CD14-positive monocyte (primary cell): ENCODE measurements around the gene CELF2. TPM values are rescaled to one million over a fixed set of nuclear protein-coding genes. Genes with fewer than 3 reads are reported as not detected.

Experiments
- DNase-seq, 3 donors: peaks; one replicate each; pipeline ENCODE4 v3.0.0-alpha.2; 2011 to 2022
- H2AFZ ChIP-seq: 2 replicates; pipeline ENCODE4 v1.6.0; 2012; ENCODE audit warnings: mild to moderate bottlenecking, low read depth, low read length, inconsistent platforms; ENCODE audit not compliant: insufficient read depth, poor library complexity, severe bottlenecking
- H3K27ac ChIP-seq, 2 donors: 1 replicate in 1 of 2; 2 replicates in 1 of 2; pipeline ENCODE4 v1.5.1; 2012 to 2013; ENCODE audit warnings: low read length in 2 of 2, control low read depth in 1 of 2, inconsistent platforms in 1 of 2, low read depth in 1 of 2, mild to moderate bottlenecking in 1 of 2
- H3K27me3 ChIP-seq, 2 donors: one replicate each; pipeline versions ENCODE4 v1.6.0 to v1.6.1; 2011 to 2013; ENCODE audit warnings: low read length in 2 of 2; ENCODE audit not compliant: control insufficient read depth in 2 of 2, insufficient read depth in 2 of 2
- H3K36me3 ChIP-seq, 2 donors: replicated peaks in 1 of 2; 1 replicate in 1 of 2; 2 replicates in 1 of 2; pipeline versions ENCODE4 v1.5.1 to v1.6.1; 2012 to 2013; ENCODE audit warnings: low read length in 2 of 2, control low read depth in 1 of 2, inconsistent platforms in 1 of 2, mild to moderate bottlenecking in 1 of 2; ENCODE audit not compliant: insufficient read depth in 2 of 2, control insufficient read depth in 1 of 2
- H3K4me1 ChIP-seq, 2 donors: 1 replicate in 1 of 2; 2 replicates in 1 of 2; pipeline versions ENCODE4 v1.5.1 to v1.6.1; 2012 to 2013; ENCODE audit warnings: low read length in 2 of 2, control low read depth in 1 of 2, inconsistent platforms in 1 of 2, mild to moderate bottlenecking in 1 of 2, moderate library complexity in 1 of 2; ENCODE audit not compliant: insufficient read depth in 2 of 2, control insufficient read depth in 1 of 2
- H3K4me2 ChIP-seq: replicated peaks from 2 replicates; pipeline ENCODE3; 2012; ENCODE audit warnings: low read length, moderate library complexity, mild to moderate bottlenecking; ENCODE audit not compliant: poor library complexity, severe bottlenecking; ENCODE audit errors: extremely low read depth
- H3K4me3 ChIP-seq, 3 experiments: fragments of 200-600 bp in 1 of 3; sonication (generic) in 1 of 3; replicated peaks in 1 of 3; 1 replicate in 2 of 3; 2 replicates in 1 of 3; pipeline ENCODE4 v1.5.1; 2011 to 2013; ENCODE audit warnings: low read length in 3 of 3, mild to moderate bottlenecking in 3 of 3, control low read depth in 2 of 3, low read depth in 2 of 3, inconsistent platforms in 1 of 3, moderate library complexity in 1 of 3
- H3K79me2 ChIP-seq: 2 replicates; pipeline ENCODE4 v1.6.0; 2012; ENCODE audit warnings: mild to moderate bottlenecking, control low read depth, inconsistent platforms, low read length, moderate library complexity; ENCODE audit not compliant: insufficient read depth
- H3K9ac ChIP-seq: 2 replicates; pipeline ENCODE4 v1.6.0; 2017; ENCODE audit warnings: low read length, mild to moderate bottlenecking; ENCODE audit not compliant: insufficient read depth, poor library complexity, severe bottlenecking
- H3K9me3 ChIP-seq, 2 donors: replicated peaks in 1 of 2; 1 replicate in 1 of 2; 2 replicates in 1 of 2; pipeline versions ENCODE4 v1.5.1 to v1.6.1; 2012 to 2013; ENCODE audit warnings: low read length in 2 of 2, control low read depth in 1 of 2; ENCODE audit not compliant: control insufficient read depth in 1 of 2, insufficient read depth in 1 of 2
- H4K20me1 ChIP-seq: 2 replicates; pipeline ENCODE4 v1.6.0; 2012; ENCODE audit warnings: mild to moderate bottlenecking, low read length, control low read depth, moderate library complexity; ENCODE audit not compliant: insufficient read depth
- H3K27ac Mint-ChIP-seq, 7 donors: one replicate each; pipeline ENCODE4 v1.8.0; 2020; ENCODE audit warnings: mild to moderate bottlenecking in 7 of 7, mixed read lengths in 7 of 7, moderate library complexity in 6 of 7, inconsistent platforms in 2 of 7
- H3K27me3 Mint-ChIP-seq, 3 donors: one replicate each; pipeline ENCODE4 v1.8.0; 2021 to 2022; ENCODE audit warnings: low read depth in 3 of 3, mild to moderate bottlenecking in 3 of 3, mixed read lengths in 3 of 3, moderate library complexity in 3 of 3, inconsistent platforms in 1 of 3
- H3K36me3 Mint-ChIP-seq, 2 donors: one replicate each; pipeline ENCODE4 v1.8.0; 2020; ENCODE audit warnings: mixed read lengths in 2 of 2, inconsistent platforms in 1 of 2, mild to moderate bottlenecking in 1 of 2
- H3K4me1 Mint-ChIP-seq: one replicate; pipeline ENCODE4 v1.8.0; 2020; ENCODE audit warnings: mild to moderate bottlenecking, mixed read lengths
- H3K4me3 Mint-ChIP-seq, 2 donors: one replicate each; pipeline ENCODE4 v1.8.0; 2020; ENCODE audit warnings: mild to moderate bottlenecking in 2 of 2, mixed read lengths in 2 of 2, moderate library complexity in 1 of 2
- H3K9me3 Mint-ChIP-seq, 7 donors: one replicate each; pipeline ENCODE4 v1.8.0; 2020 to 2022; ENCODE audit warnings: mixed read lengths in 7 of 7, mild to moderate bottlenecking in 6 of 7, moderate library complexity in 6 of 7, inconsistent platforms in 2 of 7
- WGBS: methylation state at CpG from one replicate; pipeline ENCODE4 v1.1.5; 2013; ENCODE audit warnings: missing lambda C conversion rate; ENCODE audit not compliant: insufficient coverage; 5-methylcytosine and 5-hydroxymethylcytosine counted together
- intact Hi-C, 2 donors: fragments of 100-400 bp; cut with micrococcal nuclease; formaldehyde crosslinking; loops; one replicate each; pipeline versions ENCODE4 v1.15.0 to v1.15.1; 2023
- polyA plus RNA-seq, 3 donors: library from polyadenylated mRNA; depleted of rRNA in 1 of 3; unstranded in 2 of 3; stranded (reverse) in 1 of 3; fragments of 300-500 nt in 2 of 3; fragments of >200 nt in 1 of 3; fragmentation: Illumina TruSeq in 2 of 3; gene quantifications; 1 replicate in 2 of 3; 2 replicates in 1 of 3; pipeline ENCODE4 v1.2.3, GENCODE V29; 2012 to 2021
- TF ChIP-seq, protein P1 (sequence below): fragments of 200-600 bp; IDR thresholded peaks from one replicate; pipeline ENCODE4 v1.8.0; 2022; ENCODE audit warnings: antibody characterized with exemption, mild to moderate bottlenecking

CELF2 gene
- polyA plus RNA-seq, 3 donors = 53.5 to 93.3 (median 80.5) TPM

DNA sequence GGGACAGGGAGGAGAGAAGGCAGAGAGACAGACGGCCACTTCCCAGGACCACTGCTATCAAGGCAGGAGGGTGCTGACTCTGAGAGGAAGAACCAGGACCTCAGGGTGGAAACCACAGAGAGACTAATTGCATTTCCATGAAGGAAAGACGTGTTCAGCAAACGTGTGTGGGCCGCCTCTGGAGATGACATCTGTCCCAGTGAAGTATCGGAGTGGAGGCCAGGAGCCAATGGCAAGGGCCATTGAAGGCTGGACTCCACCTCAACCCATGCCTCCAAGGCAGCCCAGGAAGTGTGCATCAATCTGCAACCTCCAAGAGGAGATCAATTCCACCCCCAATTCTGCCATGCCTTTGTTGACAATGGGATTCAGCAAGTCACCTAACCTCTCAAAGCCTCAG, 363.8 kb downstream of the CELF2 start:
- 39% methylated on average over 3 of the region's 5 CpGs for WGBS
- H3K79me2 ChIP-seq = no peaks in the 10 kb centered on the region
- Mint-ChIP-seq H3K36me3 (no peaks in the 10 kb centered on the region), H3K27me3 (peaks cover 2 to 6% (median 6%) of the 10 kb centered on the region in 3 donors), H3K4me3 (no peak overlapping the region), H3K27ac (no peak overlapping the region), H3K4me1 (peaks cover 3% of the 10 kb centered on the region), H3K9me3 (peaks cover 0 to 9% (median 2%) of the 10 kb centered on the region in 7 donors)
- no peaks in the 10 kb centered on the region for H3K9me3 ChIP-seq
- no peaks in the 10 kb centered on the region for H3K27me3 ChIP-seq
- H2AFZ ChIP-seq = no peak overlapping the region
- no peaks in the 10 kb centered on the region for H4K20me1 ChIP-seq
- no peaks in the 10 kb centered on the region for H3K4me1 ChIP-seq
- no peak for DNase-seq
- H3K36me3 ChIP-seq = no peaks in the 10 kb centered on the region
- H3K4me2 ChIP-seq = no peak overlapping the region
- H3K4me3 ChIP-seq = no peak overlapping the region
- H3K9ac ChIP-seq = no peak overlapping the region
- intact Hi-C loops = no loop called here
- H3K27ac ChIP-seq = no peak overlapping the region
- TF ChIP-seq, protein P1, sequence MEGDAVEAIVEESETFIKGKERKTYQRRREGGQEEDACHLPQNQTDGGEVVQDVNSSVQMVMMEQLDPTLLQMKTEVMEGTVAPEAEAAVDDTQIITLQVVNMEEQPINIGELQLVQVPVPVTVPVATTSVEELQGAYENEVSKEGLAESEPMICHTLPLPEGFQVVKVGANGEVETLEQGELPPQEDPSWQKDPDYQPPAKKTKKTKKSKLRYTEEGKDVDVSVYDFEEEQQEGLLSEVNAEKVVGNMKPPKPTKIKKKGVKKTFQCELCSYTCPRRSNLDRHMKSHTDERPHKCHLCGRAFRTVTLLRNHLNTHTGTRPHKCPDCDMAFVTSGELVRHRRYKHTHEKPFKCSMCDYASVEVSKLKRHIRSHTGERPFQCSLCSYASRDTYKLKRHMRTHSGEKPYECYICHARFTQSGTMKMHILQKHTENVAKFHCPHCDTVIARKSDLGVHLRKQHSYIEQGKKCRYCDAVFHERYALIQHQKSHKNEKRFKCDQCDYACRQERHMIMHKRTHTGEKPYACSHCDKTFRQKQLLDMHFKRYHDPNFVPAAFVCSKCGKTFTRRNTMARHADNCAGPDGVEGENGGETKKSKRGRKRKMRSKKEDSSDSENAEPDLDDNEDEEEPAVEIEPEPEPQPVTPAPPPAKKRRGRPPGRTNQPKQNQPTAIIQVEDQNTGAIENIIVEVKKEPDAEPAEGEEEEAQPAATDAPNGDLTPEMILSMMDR = no peak

- H3K9me3 Mint-ChIP-seq = peaks cover 0 to 9% (median 2%) of the 10 kb centered on the region in 7 donors
- H3K27ac Mint-ChIP-seq = no peak overlapping the region
Measured at GRCh38 chr10:11382187-11382586, 364.5 kb downstream of the CELF2 start.

More at GRCh38 chr10:11382187-11382586, 364.5 kb downstream of the CELF2 start:
- intact Hi-C loops = no loop called here
- Mint-ChIP-seq H3K36me3 (no peaks in the 10 kb centered on the region), H3K4me3 (no peak overlapping the region), H3K27me3 (peaks cover 2 to 6% (median 6%) of the 10 kb centered on the region in 3 donors), H3K4me1 (peaks cover 3% of the 10 kb centered on the region)
- no peaks in the 10 kb centered on the region for H3K79me2 ChIP-seq
- no peaks in the 10 kb centered on the region for H3K27me3 ChIP-seq
- TF ChIP-seq, protein P1 = no peak
- no peaks in the 10 kb centered on the region for H4K20me1 ChIP-seq
- no peak overlapping the region for H3K9ac ChIP-seq
- H3K9me3 ChIP-seq = no peaks in the 10 kb centered on the region
- no peak overlapping the region for H3K4me3 ChIP-seq
- no peaks in the 10 kb centered on the region for H3K4me1 ChIP-seq
- 70% methylated on average over 4 of the region's 10 CpGs for WGBS
- H2AFZ ChIP-seq = no peak overlapping the region
- no peaks in the 10 kb centered on the region for H3K36me3 ChIP-seq
- DNase-seq = no peak
- H3K27ac ChIP-seq = no peak overlapping the region
- H3K4me2 ChIP-seq = no peak overlapping the region
